Thoracic aorta (tissue), 2 donors: ENCODE data around the gene TBC1D9B. TPM values are rescaled to one million over a fixed set of nuclear protein-coding genes. Genes with fewer than 3 reads are reported as not detected.

Experiments
- ATAC-seq: fragments of 150-250 bp; one replicate; pipeline ENCODE4 v1.8.0; 2017; ENCODE audit warnings: low read depth; ENCODE audit not compliant: insufficient number of reproducible peaks, low FRiP score
- DNase-seq: peaks from one replicate; pipeline ENCODE4 v3.0.0-alpha.2; 2020; ENCODE audit warnings: low spot score
- H3K27ac ChIP-seq, 2 donors: fragments of 200-600 bp; sonication (generic); 1 replicate in 1 of 2; 2 replicates in 1 of 2; pipeline ENCODE4 v1.5.1; 2016; ENCODE audit warnings: mild to moderate bottlenecking in 2 of 2, moderate library complexity in 2 of 2
- H3K27me3 ChIP-seq: fragments of 200-600 bp; sonication (generic); replicated peaks from 2 replicates; pipeline ENCODE4 v1.6.0; 2016; ENCODE audit warnings: mild to moderate bottlenecking; ENCODE audit not compliant: insufficient read depth
- H3K36me3 ChIP-seq: fragments of 200-600 bp; sonication (generic); one replicate; pipeline ENCODE4 v1.5.1; 2016
- H3K4me1 ChIP-seq, 2 donors: fragments of 200-600 bp; sonication (generic); 1 replicate in 1 of 2; 2 replicates in 1 of 2; pipeline versions ENCODE4 v1.5.1 to v1.6.0; 2016; ENCODE audit warnings: low read depth in 2 of 2, mild to moderate bottlenecking in 1 of 2; ENCODE audit not compliant: control insufficient read depth in 1 of 2
- H3K4me3 ChIP-seq: fragments of 200-600 bp; sonication (generic); 2 replicates; pipeline ENCODE4 v1.5.1; 2016; ENCODE audit warnings: mild to moderate bottlenecking
- H3K9me3 ChIP-seq: fragments of 200-600 bp; sonication (generic); 2 replicates; pipeline ENCODE4 v1.5.1; 2016
- CTCF ChIP-seq: fragments of 200-600 bp; sonication (generic); IDR thresholded peaks from one replicate; pipeline ENCODE4 v1.5.1; 2019; ENCODE audit warnings: antibody characterized with exemption
- total RNA-seq, 2 donors: library from RNA; depleted of rRNA; stranded (reverse); fragments of >200 nt; gene quantifications; one replicate each; pipeline versions ENCODE4 v1.1.0 to v1.2.3, GENCODE V29; 2016

Gene TBC1D9B
- total RNA-seq, 2 donors from 2014 or later, result 91.9 to 104 TPM

GRCh38 chr5:179862296-179862695, 45.4 kb downstream of the TBC1D9B start:
- no peaks in the 10 kb centered on the region for H3K9me3 ChIP-seq
- H3K27ac ChIP-seq, result no peak overlapping the region
- no peak overlapping the region for H3K4me3 ChIP-seq
- DNase-seq (no peak), ATAC-seq (no peak)
- H3K4me1 ChIP-seq, result peaks cover 4 to 20% of the 10 kb centered on the region in 2 donors
- no peak for TF ChIP-seq CTCF
- H3K27me3 ChIP-seq, result no peaks in the 10 kb centered on the region
- peaks cover 29% of the 10 kb centered on the region for H3K36me3 ChIP-seq

GRCh38 chr5:179860301-179860700, 47.4 kb downstream of the TBC1D9B start:
- H3K27ac ChIP-seq, result no peak overlapping the region

GRCh38 chr5:179858586-179859427, 48.9 kb downstream of the TBC1D9B start, which contains the start of gene MRNIP:
MRNIP (minus strand) TSS chr5:179858817; CDS start chr5:179858796, 21 bp downstream.
- H3K4me3 ChIP-seq, result peak within 1 kb of the TSS; percentile 87
- no peak for TF ChIP-seq CTCF
- no peaks in the 10 kb centered on the region for H3K9me3 ChIP-seq
- H3K36me3 ChIP-seq, result peaks cover 7% of the 10 kb centered on the region
- peaks cover 5 to 37% of the 10 kb centered on the region in 2 donors for H3K4me1 ChIP-seq
- H3K27me3 ChIP-seq, result no peaks in the 10 kb centered on the region
- DNase-seq (peak; percentile 92), ATAC-seq (peak; percentile 68)
- peak within 1 kb of the TSS; percentile 81 to 85 for H3K27ac ChIP-seq

More at GRCh38 chr5:179860301-179860700, 47.4 kb downstream of the TBC1D9B start:
- peaks cover 5 to 27% of the 10 kb centered on the region in 2 donors for H3K4me1 ChIP-seq
- ATAC-seq (no peak), DNase-seq (no peak)
- H3K27me3 ChIP-seq, result no peaks in the 10 kb centered on the region
- H3K4me3 ChIP-seq, result no peak overlapping the region
- H3K9me3 ChIP-seq, result no peaks in the 10 kb centered on the region
- no peak for TF ChIP-seq CTCF
- peaks cover 21% of the 10 kb centered on the region for H3K36me3 ChIP-seq

- peaks cover 1% of the 10 kb centered on the region for H3K36me3 ChIP-seq
- no peaks in the 10 kb centered on the region for H3K27me3 ChIP-seq
- TF ChIP-seq CTCF, result no peak
- H3K27ac ChIP-seq, result peak overlapping the region; percentile 28 to 85
- ATAC-seq, result no peak
- no peak for DNase-seq
- no peaks in the 10 kb centered on the region for H3K9me3 ChIP-seq
- H3K4me3 ChIP-seq, result peak overlapping the region; percentile 87
- peaks cover 5 to 42% of the 10 kb centered on the region in 2 donors for H3K4me1 ChIP-seq
These were observed 49.5 kb downstream of the TBC1D9B start for GRCh38 chr5:179858241-179858585.

GRCh38 chr5:179854356-179854755, 53.3 kb downstream of the TBC1D9B start:
- DNase-seq (no peak), ATAC-seq (no peak)
- peaks cover 33% of the 10 kb centered on the region for H3K36me3 ChIP-seq
- peaks cover 5 to 36% of the 10 kb centered on the region in 2 donors for H3K4me1 ChIP-seq
- no peak for TF ChIP-seq CTCF
- no peak overlapping the region for H3K4me3 ChIP-seq
- H3K27ac ChIP-seq, result peak overlapping the region; percentile 50 to 54
- H3K27me3 ChIP-seq, result no peaks in the 10 kb centered on the region
- no peaks in the 10 kb centered on the region for H3K9me3 ChIP-seq
